HepG2 (cell line): ENCODE measurements around the gene REEP2. TPM values are rescaled to one million over a fixed set of nuclear protein-coding genes. Genes with fewer than 3 reads are reported as not detected.

Experiments
- CREBL2 ChIP-seq: sonication (generic); formaldehyde crosslinking; IDR thresholded peaks from 2 replicates; pipeline ENCODE4 v1.8.1; 2023; ENCODE audit warnings: missing genetic modification reagents, mild to moderate bottlenecking, borderline replicate concordance
- JUNB ChIP-seq: sonication (generic); formaldehyde crosslinking; IDR thresholded peaks from 2 replicates; pipeline ENCODE4 v1.8.0; 2022; ENCODE audit warnings: missing genetic modification reagents, mild to moderate bottlenecking, borderline replicate concordance
- KLF11 ChIP-seq: IDR thresholded peaks from 2 replicates; pipeline ENCODE4 v1.6.1; 2016; ENCODE audit warnings: missing compliant biosample characterization
- MIER2 ChIP-seq: IDR thresholded peaks from 2 replicates; pipeline ENCODE4 v1.6.1; 2016; ENCODE audit warnings: missing biosample characterization, missing genetic modification reagents
- TBX2 ChIP-seq: sonication (generic); formaldehyde crosslinking; IDR thresholded peaks from 2 replicates; pipeline ENCODE4 v1.5.0; 2020; ENCODE audit warnings: missing genetic modification reagents, mild to moderate bottlenecking, borderline replicate concordance
- ZNF143 ChIP-seq: sonication (generic); formaldehyde crosslinking; IDR thresholded peaks from 2 replicates; pipeline ENCODE4 v1.4.0; 2020; ENCODE audit warnings: missing genetic modification reagents
- ZNF326 ChIP-seq: sonication (generic); formaldehyde crosslinking; IDR thresholded peaks from 2 replicates; pipeline ENCODE4 v1.4.0; 2020; ENCODE audit warnings: missing genetic modification reagents, borderline replicate concordance
- ZNF556 ChIP-seq: sonication (generic); formaldehyde crosslinking; IDR thresholded peaks from 2 replicates; pipeline ENCODE4 v1.4.0; 2020; ENCODE audit warnings: mild to moderate bottlenecking, missing genetic modification reagents, borderline replicate concordance
- ZNF577 ChIP-seq: sonication (generic); formaldehyde crosslinking; IDR thresholded peaks from 2 replicates; pipeline ENCODE4 v1.4.0; 2020; ENCODE audit warnings: mild to moderate bottlenecking, low read depth, missing genetic modification reagents, borderline replicate concordance
- ZNF646 ChIP-seq: sonication (generic); formaldehyde crosslinking; IDR thresholded peaks from 2 replicates; pipeline ENCODE4 v1.9.0; 2021; ENCODE audit warnings: mild to moderate bottlenecking, missing genetic modification reagents
- ZNF792 ChIP-seq: IDR thresholded peaks from 2 replicates; pipeline ENCODE4 v1.6.1; 2016
- polyA plus RNA-seq, 8 experiments: library from polyadenylated mRNA; depleted of rRNA in 3 of 8; stranded (reverse) in 7 of 8; unstranded in 1 of 8; fragments of >200 nt; fragmentation: Illumina TruSeq in 4 of 8; extraction: Trizol in 4 of 8; gene quantifications; 2 replicates each; pipeline versions ENCODE4 v1.2.1 to v1.2.3, GENCODE V29; 2011 to 2016; ENCODE audit warnings: low read depth in 4 of 8, missing spikeins in 1 of 8, mixed read lengths in 1 of 8; ENCODE audit not compliant: insufficient read depth in 1 of 8
- total RNA-seq, 5 experiments: library from RNA; depleted of rRNA; stranded (reverse); fragments of >200 nt; fragmentation: Illumina TruSeq; extraction: Trizol; gene quantifications; 2 replicates each; pipeline ENCODE4 v1.2.3, GENCODE V29; 2016; ENCODE audit warnings: low read depth in 1 of 5
- TF ChIP-seq, protein P1 (sequence below): sonication (generic); formaldehyde crosslinking; IDR thresholded peaks from 2 replicates; pipeline ENCODE4 v1.4.0; 2020; ENCODE audit warnings: missing genetic modification reagents
- TF ChIP-seq, protein P2 (sequence below): sonication (generic); formaldehyde crosslinking; IDR thresholded peaks from 2 replicates; pipeline ENCODE4 v1.4.0; 2020; ENCODE audit warnings: missing genetic modification reagents, mild to moderate bottlenecking, borderline replicate concordance

Gene REEP2
- total and polyA plus RNA-seq, 2 of the 13 experiments (the other 11 are each of a cell fraction or from before 2014, with no cell fraction given), result 5.3 to 7.8 TPM

DNA sequence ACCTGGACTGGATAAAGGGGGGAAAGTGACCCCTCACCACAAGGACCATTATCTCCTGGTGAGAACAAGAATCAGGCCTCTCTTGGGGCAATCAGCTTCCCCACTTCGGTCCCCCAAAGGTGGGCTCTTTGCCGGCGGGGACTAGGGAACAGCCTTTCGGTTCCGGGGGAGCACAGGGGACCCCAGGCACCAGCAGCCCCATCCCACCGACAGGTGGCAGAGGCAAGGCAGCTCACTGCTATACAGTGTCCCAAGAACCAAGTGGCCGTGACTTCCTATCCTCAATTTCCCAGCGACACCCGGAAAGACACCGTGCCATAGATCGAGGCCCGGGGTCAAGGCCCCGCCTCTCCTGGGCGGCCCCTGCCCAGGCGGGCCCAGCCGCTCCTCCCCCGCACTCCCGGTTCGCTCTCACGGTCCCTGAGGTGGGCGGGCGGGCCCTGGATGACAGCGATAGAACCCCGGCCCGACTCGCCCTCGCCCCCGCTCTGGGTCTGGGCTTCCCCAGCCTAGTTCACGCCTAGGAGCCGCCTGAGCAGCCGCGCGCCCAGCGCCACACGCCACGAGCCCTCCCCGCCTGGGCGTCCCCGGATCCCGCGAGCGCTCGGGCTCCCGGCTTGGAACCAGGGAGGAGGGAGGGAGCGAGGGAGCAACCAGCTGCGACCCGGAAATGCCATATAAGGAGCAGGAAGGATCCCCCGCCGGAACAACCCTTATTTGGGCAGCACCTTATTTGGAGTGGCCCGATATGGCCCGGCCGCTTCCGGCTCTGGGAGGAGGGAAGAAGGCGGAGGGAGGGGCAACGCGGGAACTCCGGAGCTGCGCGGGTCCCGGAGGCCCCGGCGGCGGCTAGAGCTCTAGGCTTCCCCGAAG is 25.8 kb downstream of the REEP2 start (continued):
- TF ChIP-seq, protein P1, sequence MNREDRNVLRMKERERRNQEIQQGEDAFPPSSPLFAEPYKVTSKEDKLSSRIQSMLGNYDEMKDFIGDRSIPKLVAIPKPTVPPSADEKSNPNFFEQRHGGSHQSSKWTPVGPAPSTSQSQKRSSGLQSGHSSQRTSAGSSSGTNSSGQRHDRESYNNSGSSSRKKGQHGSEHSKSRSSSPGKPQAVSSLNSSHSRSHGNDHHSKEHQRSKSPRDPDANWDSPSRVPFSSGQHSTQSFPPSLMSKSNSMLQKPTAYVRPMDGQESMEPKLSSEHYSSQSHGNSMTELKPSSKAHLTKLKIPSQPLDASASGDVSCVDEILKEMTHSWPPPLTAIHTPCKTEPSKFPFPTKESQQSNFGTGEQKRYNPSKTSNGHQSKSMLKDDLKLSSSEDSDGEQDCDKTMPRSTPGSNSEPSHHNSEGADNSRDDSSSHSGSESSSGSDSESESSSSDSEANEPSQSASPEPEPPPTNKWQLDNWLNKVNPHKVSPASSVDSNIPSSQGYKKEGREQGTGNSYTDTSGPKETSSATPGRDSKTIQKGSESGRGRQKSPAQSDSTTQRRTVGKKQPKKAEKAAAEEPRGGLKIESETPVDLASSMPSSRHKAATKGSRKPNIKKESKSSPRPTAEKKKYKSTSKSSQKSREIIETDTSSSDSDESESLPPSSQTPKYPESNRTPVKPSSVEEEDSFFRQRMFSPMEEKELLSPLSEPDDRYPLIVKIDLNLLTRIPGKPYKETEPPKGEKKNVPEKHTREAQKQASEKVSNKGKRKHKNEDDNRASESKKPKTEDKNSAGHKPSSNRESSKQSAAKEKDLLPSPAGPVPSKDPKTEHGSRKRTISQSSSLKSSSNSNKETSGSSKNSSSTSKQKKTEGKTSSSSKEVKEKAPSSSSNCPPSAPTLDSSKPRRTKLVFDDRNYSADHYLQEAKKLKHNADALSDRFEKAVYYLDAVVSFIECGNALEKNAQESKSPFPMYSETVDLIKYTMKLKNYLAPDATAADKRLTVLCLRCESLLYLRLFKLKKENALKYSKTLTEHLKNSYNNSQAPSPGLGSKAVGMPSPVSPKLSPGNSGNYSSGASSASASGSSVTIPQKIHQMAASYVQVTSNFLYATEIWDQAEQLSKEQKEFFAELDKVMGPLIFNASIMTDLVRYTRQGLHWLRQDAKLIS, result no peak
- TF ChIP-seq, protein P2, sequence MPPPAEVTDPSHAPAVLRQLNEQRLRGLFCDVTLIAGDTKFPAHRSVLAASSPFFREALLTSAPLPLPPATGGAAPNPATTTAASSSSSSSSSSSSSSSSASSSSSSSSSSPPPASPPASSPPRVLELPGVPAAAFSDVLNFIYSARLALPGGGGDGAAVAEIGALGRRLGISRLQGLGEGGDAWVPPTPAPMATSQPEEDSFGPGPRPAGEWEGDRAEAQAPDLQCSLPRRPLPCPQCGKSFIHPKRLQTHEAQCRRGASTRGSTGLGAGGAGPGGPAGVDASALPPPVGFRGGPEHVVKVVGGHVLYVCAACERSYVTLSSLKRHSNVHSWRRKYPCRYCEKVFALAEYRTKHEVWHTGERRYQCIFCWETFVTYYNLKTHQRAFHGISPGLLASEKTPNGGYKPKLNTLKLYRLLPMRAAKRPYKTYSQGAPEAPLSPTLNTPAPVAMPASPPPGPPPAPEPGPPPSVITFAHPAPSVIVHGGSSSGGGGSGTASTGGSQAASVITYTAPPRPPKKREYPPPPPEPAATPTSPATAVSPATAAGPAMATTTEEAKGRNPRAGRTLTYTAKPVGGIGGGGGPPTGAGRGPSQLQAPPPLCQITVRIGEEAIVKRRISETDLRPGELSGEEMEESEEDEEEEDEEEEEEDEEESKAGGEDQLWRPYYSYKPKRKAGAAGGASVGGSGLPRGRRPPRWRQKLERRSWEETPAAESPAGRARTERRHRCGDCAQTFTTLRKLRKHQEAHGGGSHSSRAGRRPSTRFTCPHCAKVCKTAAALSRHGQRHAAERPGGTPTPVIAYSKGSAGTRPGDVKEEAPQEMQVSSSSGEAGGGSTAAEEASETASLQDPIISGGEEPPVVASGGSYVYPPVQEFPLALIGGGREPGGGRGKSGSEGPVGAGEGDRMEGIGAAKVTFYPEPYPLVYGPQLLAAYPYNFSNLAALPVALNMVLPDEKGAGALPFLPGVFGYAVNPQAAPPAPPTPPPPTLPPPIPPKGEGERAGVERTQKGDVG (CRISPR knock-in tag), result no peak
- no peak for TF ChIP-seq ZNF326 (CRISPR knock-in tag)
- TF ChIP-seq MIER2 (CRISPR knock-in tag), result no peak
- TF ChIP-seq ZNF792, result 0 out of 2 replicates have a peak, but pooled peaks have one; percentile 7
- no peak for TF ChIP-seq JUNB (CRISPR knock-in tag)
- peak; percentile 17; the same call in 1 of the 2 replicates for TF ChIP-seq ZNF556
- no peak for TF ChIP-seq ZNF646 (CRISPR knock-in tag)
- TF ChIP-seq TBX2 (CRISPR knock-in tag), result peak; percentile 60
- TF ChIP-seq KLF11, result peak; percentile 44; the same call in 1 of the 2 replicates
- 0 out of 2 replicates have a peak, but pooled peaks have one; percentile 44 for TF ChIP-seq CREBL2
- TF ChIP-seq ZNF577 (CRISPR knock-in tag), result no peak
- peak; percentile 62 for TF ChIP-seq ZNF143
